Stimulated activated CD8-positive, alpha-beta memory T cell treated with anti-CD3 and anti-CD28 coated beads, Interleukin-7, amount 100 ng/mL, for 4 hours (primary cell): ENCODE results near the gene PCNX2.

Experiments
- DNase-seq, 2 donors: peaks; one replicate each; pipeline ENCODE4 v3.0.0-alpha.2; 2020; ENCODE audit warnings: low read depth in 2 of 2

Gene PCNX2

GRCh38 chr1:232984577-232985425 is 310.7 kb downstream of the PCNX2 start:
- no peak for DNase-seq

DNA sequence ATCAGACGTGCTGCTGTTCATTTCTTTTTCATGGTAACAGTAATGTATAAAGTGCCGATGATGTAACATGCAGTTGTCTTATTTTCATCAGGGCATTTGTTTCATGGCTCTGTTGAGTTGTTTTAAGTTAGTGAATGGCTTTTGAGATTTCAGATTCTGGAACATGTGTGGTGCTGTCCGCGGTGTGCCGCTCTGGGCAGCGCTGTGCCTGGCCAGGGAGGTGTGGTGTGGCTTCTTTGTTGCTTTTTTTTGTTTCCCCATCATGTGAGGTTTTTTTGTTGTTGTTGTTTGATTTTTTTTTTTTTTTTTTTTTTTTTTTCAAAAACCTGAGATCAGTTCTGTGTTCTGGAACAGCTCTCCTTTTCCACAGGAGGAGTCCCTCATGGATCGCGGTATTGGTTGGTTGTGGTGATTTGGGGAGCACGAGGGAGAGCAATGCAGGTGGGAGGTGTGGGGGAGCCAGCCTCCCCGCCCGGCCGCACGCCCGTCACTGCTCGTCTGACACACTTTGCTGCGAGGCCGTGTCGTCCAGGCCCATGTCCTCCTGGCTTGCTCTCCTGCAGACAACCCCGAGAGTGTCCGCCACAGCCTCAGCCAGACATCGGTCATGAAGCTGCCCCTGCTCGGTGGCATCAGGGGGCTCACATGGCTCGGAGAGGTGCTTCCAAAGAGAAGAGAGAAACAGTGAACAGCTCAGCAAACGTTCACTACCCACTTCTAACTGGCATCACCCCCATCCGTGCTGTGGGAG is 311.5 kb downstream of the PCNX2 start:
- DNase-seq, result no peak

- DNase-seq, result no peak
These were observed 312.1 kb downstream of the PCNX2 start for GRCh38 chr1:232983375-232983774.

DNA sequence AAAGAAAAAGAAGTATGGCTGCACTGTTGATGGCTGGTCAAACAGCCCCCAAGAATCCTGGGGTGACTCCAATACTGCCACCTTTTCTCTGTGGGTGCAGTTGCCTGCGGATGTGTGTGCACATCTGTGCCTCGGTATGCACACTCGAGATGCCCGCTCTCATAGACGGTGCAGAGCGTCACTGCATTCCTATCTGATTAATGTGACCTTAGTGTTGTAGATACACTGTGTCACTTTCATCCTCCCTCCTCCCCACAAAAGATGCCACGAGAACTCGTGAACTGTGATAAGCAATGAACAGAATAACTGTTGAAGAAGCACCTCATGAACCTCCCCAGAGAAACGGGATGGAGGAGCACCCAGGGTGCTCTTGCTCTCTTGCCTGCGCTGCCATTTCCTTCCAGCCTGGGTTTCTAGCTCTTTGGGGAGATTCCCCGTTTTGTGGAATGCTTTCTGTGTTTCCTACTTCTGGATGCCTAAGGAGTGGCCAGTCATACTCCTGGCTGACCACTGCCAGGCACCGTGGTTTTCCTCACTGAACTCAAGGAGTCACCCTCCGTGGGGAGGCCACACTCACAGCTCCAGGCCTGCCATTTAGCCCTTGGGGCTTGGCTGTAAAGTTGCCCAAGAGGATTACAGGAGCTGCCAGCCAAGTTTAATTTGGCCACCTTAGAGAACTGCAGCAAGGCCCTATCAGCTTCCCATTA is 313.1 kb downstream of the PCNX2 start:
- DNase-seq, result no peak

DNA sequence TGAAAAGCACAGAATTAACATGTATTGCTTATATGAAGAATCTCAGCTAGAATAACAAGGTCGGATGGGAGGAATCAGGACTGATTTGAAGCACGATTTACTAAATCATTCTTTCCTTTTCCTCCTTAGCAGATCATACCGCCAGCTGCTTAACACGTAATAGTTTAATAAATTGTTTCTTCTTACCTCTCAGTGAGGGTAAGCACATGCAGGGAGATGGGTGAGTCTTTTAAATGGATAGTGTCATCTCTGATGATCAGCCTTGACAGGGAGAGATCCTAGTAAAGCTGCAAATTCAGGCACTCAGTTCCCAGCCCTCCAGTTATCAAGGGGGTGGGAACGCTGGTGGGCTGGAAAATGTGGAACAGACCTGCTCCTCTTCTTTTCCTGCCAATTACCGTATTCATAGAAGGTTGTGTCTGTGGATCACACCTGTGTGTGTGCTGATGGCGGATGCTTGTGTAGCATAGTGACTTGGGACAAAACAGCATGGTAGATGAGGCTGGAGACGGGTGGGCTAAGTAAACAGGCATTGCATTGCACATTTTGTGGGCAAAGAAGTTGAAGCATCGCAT is 314.5 kb downstream of the PCNX2 start:
- no peak for DNase-seq

DNA sequence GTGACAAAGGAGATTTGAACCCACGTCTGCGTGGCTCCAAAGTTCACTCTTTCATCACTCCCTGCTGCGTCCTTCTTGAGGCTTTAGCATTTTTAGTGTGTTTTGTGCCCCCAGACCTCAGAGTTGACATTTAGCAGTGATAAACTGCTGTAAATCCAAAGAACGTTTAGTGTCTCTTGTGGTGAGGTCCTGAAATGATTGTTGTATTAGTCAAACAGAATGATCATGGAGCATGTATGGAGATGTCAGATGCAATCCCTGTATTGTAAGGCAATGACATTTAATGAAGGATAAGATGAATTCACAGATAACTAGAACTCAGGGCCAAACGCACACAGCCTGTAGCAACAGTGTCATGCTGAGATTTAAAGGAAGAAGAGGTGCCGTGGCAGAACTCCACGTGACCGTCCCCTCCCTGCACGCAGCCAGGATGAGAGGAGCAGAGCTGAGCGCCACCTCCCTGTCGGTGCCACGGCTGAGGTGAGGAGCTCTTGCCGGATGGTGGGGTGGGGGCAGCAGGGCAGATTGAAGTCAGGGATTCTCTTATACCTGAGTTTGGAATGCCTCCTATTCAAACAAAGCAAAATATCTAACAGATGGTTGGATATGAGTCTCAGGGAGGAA is 315.1 kb downstream of the PCNX2 start:
- no peak for DNase-seq

GRCh38 chr1:232979558-232979957 is 316.0 kb downstream of the PCNX2 start:
- no peak for DNase-seq

DNA sequence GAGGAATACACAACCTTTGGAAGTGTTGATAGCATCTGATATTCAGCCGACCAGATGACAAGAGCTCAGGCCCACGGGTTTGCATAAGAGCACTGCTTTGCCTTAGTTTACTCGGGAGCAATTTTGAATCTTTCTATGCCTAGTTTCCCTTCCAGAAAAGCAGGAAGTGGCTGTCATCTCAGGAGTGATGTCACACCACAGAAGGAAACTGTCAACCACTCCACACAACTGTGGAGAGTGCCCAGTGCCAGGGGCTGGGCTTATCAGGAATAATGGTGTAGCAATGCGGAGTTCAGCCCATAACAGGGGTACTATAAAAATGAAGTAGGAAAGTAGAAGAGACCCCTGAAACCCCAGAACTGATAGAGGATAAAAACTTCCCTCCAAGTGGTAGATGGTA is 316.7 kb downstream of the PCNX2 start:
- no peak for DNase-seq

DNA sequence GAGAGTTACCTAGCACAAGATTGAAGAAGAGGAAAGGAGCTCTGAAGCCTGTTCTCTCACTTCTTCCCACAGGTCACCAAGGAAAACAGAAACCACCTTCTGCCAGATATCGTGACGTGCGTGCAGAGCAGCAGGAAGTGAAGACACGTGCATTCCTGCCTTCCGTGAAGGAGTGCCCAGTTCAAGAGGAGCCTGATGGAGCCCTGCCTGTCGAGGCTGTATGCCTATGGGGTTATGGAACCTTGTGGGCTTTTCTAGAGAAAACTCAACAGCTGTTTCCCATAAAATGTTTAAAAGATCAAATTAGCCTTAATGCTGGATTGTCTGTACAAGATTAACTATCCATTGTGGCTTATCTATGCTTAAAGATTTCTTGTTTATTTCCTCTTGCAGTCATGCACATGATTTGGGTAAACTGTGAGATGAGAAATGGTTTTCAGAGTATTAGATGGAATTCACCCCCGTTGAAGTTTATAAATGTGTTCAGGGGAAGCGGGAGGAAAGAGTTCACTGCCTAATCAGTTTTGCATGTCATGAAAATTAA is 317.4 kb downstream of the PCNX2 start:
- DNase-seq, result no peak

DNA sequence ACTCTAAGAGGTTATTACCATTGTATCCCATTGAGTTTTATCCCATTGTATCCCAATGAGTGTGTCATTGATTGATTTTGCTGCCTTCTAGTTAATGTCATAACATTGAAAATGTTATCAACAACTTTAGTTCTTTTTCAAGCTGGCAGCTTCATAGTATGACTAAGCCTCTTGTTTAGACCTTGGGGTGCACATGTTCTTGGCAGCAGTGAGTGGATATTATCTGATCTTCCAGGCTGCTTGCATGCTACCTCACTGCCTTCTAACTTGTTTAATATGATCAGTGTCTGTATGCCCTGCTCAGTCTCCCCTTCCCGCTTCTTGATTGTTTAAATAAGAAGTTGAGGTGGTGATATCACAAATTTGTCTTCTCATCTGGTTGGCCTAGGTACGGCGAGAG is 320.6 kb downstream of the PCNX2 start:
- DNase-seq, result no peak

DNA sequence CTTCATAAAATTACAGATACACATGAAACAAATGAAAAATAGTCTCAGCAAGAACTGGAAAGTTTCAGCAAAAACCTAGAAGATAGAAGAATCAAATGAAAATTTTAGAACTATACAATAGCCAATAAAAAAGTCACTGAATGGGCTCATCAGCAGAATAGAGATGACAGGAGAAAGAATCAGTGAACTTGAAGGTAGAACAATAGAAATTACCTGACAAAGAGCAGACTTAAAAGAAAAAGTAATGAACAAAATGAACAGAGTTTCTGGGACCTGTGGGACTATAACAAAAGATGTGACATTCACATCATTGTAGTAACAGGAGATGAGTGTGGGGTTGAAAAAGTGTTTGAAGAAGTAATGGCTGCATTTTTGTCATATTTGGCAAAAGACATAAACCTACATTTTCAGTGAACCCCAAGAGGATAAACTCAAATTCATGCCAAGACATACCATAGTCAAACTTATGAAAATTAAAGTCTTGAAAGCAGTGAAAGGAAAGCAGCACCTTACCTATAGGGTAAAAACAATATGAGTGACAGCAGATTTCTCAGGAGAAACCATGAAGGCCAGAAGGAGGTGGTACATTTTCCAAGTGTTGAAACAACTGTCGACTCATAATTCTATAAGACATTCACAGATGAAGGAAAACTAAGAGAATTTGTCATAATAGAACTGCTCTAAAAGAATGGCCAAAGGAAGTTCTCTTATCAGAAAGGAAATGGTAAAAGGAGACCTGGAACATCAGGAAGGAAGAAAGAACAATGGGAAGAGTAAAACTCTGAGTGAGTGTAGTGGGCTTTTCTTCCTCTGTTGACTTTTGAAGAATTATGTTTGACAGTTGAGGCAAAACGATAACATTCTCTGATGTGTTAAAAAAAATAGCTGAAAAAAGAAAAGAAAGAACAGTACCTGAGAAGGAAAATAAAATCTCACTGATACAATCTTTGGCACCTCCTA is 321.6 kb downstream of the PCNX2 start:
- DNase-seq, result no peak

- no peak for DNase-seq
These were observed 325.0 kb downstream of the PCNX2 start for GRCh38 chr1:232970508-232970907.

GRCh38 chr1:232969799-232970198 is 325.7 kb downstream of the PCNX2 start:
- no peak for DNase-seq

DNA sequence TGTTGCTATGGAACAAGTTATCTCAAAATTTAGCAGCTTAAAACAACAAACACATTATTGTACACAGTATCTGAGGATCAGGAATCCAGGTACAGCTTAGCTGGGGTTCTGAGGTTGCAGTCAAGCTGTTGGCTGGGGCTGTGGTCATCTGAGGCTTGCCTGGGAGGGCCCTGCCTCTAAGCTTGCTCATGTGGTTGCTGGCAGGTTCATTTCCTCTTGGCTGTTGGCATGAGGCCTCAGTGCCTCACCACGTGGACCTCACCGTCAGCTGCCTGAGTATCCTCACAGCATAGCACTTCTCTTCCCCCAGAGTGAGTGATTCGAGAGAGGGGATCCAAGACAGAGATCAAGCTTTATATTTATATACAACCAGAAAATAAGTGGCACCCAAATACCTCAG is 326.6 kb downstream of the PCNX2 start:
- DNase-seq, result no peak

DNA sequence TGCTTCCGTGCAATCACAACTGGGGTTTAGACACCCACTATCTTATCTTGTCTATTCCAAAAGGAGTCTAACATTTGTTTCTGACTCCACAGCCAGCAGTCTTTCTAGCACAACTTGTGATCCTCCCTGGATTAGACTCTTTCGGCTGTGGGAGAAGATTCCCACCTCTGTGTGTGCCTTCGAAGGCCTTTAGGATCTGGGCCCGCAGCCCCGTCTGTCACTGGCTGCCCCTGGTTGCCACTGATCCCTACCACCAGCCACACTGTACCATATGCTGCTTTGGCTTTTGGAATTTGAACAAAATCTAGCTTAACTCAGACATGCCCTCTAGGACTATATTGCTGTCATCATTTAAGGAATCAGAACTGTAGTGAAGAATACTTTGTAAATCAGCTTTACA is 327.1 kb downstream of the PCNX2 start:
- no peak for DNase-seq

- no peak for DNase-seq
These were observed 328.9 kb downstream of the PCNX2 start for GRCh38 chr1:232966663-232967062.

GRCh38 chr1:232965912-232966217 is 329.7 kb downstream of the PCNX2 start:
- DNase-seq, result no peak

GRCh38 chr1:232965124-232965911 is 330.2 kb downstream of the PCNX2 start:
- DNase-seq, result no peak

DNA sequence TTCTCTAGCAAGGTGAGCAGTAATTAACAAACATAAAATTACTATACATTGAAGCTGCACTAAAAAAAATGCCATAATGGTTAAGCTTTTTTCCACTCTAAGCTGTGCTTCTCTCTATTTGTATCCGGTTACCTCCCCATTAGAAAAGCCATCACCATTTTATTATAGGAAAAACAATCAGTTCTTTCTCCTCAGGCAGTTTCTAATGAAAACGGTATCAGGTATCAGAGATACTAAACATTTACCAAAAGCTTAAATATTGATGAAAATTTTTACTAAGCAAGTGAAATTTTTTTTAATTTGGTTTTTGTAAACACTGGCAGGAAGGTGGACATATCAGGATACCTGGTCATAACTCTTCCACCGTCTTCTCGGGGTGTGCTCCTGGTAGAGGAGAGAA is 330.9 kb downstream of the PCNX2 start:
- DNase-seq, result no peak
